GM18858 (cell line): Measurements from ENCODE around the gene FOXC1.

Experiments used
- ATAC-seq: cut with Tn5 transposase; IDR thresholded peaks from one replicate; pipeline ENCODE4 v1.9.1; 2021; ENCODE audit not compliant: unreplicated experiment

The FOXC1 gene

GRCh38 chr6:1598886-1599285 lies 10.8 kb upstream of the FOXC1 start:
- ATAC-seq, result no peak

DNA sequence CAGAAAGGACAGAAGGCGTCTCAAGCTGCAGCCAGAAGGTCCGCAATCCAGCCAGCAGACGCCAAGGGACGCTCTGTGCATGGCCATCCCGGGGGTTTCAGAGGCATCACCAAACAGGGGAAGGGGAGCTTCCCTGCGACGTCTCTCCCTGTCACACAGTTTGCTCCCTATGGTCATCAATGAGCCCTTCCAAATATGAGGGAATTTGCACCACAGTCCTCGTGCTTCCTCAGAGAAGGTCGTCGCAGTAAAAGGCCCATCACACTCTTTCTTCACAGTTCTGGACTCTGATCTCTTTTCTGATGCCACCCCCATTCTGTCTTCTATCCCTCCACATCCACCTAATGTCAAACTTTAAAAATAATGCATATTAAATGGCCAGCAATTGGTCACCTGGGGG lies 10.2 kb upstream of the FOXC1 start:
- ATAC-seq, result no peak

- ATAC-seq, result no peak
These were observed 9.5 kb upstream of the FOXC1 start for GRCh38 chr6:1600063-1600763.

DNA sequence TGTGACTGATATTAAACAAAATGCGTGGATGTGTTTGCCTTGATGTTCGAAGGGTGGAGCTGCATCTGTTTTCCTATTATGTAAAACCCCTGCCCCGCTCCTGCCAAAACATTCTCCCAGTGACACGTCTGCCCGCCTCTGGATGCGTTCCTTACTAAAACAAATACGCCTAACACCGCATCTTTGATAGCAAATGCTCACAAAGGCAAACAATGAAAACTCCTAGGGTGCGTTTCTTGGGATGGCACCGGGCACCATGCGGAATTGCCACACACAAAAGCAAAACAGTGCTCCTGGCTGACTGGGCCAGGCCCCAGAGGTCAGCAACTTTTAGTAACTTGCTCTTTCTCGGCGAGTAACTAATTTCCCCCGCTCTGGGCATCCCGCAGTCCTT lies 9.0 kb upstream of the FOXC1 start:
- ATAC-seq, result no peak

- no peak for ATAC-seq
These were observed 8.3 kb upstream of the FOXC1 start for GRCh38 chr6:1601158-1602048.

GRCh38 chr6:1602049-1602713 lies 7.5 kb upstream of the FOXC1 start:
- ATAC-seq, result no peak

GRCh38 chr6:1603708-1604107 lies 6.0 kb upstream of the FOXC1 start:
- ATAC-seq, result no peak

DNA sequence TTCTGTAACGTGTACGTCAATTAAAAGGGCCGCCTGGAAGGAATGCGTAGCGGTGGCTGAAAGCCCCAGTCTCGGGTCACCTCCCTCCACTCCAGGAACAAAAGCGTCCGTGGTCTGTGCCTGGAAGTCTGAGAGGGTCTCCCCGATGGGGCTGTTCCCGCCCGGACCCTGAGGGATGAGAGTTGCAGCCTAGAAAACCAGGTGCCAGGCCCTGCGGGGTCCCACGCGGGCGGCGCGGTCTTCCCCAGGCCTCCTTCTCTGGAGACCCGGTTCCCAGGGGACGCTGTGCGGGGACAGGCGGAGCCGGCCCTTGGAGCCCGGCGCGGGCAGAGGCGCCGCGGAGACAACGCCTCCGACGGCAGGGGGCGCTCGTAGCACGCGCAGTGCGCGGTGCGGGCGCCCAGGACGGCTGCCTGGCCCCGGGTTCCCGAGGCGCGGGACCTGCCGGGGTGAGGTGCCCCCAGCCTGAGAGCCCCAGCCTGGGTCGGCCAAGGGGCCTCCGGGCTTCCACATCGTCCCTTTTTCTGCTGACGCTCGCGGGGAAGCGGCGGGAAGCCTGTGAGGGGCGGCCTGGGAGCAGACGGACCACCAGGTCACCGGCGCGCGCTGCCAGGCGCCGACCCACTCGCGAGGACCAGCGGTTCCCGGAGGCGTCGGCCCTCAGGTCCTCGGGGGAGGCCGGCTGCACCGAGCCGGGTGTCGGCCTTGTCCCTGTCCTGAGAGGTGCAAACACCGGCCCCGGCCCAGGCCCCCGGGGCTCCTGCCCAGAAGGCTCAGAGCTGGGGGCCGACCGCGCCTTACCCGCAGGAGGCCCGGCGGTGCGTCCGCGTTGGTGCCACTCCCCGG lies 5.3 kb upstream of the FOXC1 start:
- no peak for ATAC-seq

- no peak for ATAC-seq
These were observed 4.5 kb upstream of the FOXC1 start for GRCh38 chr6:1605004-1605892.

- no peak for ATAC-seq
These were observed 3.6 kb upstream of the FOXC1 start for GRCh38 chr6:1605893-1606779.

GRCh38 chr6:1606780-1607515 lies 2.8 kb upstream of the FOXC1 start:
- no peak for ATAC-seq

DNA sequence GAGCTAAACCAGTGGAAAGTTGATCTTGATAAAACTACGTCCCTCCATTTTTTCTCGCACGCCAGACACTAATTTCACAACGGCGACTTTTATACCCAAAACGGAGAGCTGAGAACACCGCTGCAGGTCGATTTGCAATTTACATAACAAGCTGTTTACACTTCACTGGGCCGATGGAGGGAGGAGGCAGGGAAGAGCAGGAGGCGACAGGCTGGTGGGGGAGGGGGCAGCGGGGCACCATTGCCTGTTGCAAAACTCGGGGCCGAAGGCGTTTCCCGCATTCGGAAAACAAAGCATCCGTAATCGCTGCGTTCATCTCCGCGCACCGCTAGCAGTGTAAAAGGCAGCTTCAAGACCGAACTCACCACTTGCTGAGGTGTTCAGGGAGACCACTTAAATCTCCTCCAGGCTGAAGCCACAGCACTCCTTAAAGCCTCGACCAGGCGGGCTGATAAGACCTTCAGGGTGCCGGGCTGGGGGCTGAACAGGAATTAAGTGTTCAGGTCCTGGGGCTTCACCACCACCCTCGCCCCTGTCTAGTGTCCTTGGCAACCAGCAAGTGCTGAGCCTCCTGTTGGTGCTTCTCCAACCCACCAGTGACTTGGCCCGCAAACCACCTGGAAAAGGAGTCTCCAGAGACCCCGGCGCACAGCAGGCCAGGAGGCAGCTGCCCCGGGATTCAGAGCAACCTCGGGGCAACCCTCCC lies 2.0 kb upstream of the FOXC1 start:
- no peak for ATAC-seq

GRCh38 chr6:1608222-1609040 lies 1.3 kb upstream of the FOXC1 start:
- ATAC-seq, result no peak

DNA sequence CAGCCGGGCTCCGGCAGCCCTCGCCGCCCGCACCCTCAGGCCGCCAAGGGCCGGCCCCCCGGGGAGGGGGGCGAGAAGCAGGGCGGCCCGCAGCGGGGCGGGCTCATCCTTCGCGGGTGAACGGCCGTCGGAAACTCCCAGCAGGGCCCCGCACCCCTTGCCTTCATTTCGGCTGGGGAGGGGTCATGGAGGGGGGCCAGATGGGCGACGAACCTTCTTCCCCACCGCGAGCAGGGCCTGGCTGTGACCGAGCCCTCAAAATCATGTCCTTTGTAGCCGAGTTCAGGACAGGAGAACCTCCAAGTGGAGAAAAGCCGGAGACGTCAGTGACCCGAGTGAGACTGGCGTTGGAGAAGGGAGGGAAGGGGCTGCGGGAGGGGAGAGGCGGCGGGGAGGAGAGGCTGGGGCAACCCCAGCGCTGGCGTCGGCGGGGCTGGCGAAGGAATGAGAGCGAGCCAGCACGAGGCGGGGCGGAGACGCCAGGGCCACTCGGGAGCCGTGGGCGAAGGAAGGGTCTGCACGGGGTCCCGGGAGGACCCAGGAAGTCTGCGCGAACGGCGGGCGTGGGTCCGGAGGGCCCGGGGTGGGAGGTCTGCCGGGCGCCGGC lies 571 bp upstream of the FOXC1 start:
- peak; percentile 11 for ATAC-seq

- ATAC-seq, result no peak
These were observed 994 bp downstream of the FOXC1 start for GRCh38 chr6:1610497-1611321.

- ATAC-seq, result no peak
These were observed 1.5 kb downstream of the FOXC1 start for GRCh38 chr6:1611322-1611571.
